ENCODE results near the gene KCNJ14.

Gene KCNJ14

DNA sequence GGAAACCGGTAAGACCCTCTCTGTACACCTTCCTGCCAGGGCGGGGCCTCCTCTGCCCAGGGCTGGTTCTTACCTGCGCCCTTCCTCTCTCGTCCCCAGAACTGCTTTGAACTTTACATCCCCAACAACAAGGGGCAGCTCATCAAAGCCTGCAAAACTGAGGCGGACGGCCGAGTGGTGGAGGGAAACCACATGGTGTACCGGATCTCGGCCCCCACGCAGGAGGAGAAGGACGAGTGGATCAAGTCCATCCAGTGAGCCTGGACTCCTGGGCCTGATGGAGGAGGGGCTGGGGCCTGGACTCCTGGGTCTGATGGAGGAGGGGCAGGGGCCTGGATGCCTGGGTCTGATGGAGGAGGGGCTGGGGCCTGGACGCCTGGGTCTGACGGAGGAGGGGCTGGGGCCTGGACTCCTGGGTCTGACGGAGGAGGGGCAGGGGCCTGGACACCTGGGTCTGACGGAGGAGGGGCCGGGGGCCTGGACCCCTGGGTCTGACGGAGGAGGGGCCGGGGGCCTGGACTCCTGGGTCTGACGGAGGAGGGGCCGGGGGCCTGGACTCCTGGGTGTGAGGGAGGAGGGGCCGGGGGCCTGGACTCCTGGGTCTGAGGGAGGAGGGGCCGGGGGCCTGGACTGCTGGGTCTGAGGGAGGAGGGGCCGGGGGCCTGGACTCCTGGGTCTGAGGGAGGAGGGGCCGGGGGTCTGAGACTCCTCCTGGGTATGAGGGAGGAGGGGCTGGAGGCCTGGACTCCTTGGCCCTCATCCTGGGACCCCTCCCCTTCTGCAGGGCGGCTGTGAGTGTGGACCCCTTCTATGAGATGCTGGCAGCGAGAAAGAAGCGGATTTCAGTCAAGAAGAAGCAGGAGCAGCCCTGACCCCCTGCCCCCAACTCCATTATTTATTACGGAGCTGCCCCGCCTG lies 23.2 kb downstream of the KCNJ14 start:
- no peak for TF ChIP-seq TOX (CRISPR knock-in tag; IDR thresholded peaks at IDR 0.05; ENCODE audit: borderline replicate concordance)
- no peak for ATAC-seq

- no peak for TF ChIP-seq OSR1 (CRISPR knock-in tag; IDR thresholded peaks at IDR 0.05)
- no peak for TF ChIP-seq CSRNP3 (CRISPR knock-in tag; IDR thresholded peaks at IDR 0.05)
- no peak for TF ChIP-seq ESRRG (CRISPR knock-in tag; IDR thresholded peaks at IDR 0.05)
- no peak for TF ChIP-seq ZNF70 (CRISPR knock-in tag; IDR thresholded peaks at IDR 0.05)
- no peak for TF ChIP-seq PATZ1 (CRISPR knock-in tag; IDR thresholded peaks at IDR 0.05; ENCODE audit: borderline replicate concordance)
- TF ChIP-seq, protein P1, sequence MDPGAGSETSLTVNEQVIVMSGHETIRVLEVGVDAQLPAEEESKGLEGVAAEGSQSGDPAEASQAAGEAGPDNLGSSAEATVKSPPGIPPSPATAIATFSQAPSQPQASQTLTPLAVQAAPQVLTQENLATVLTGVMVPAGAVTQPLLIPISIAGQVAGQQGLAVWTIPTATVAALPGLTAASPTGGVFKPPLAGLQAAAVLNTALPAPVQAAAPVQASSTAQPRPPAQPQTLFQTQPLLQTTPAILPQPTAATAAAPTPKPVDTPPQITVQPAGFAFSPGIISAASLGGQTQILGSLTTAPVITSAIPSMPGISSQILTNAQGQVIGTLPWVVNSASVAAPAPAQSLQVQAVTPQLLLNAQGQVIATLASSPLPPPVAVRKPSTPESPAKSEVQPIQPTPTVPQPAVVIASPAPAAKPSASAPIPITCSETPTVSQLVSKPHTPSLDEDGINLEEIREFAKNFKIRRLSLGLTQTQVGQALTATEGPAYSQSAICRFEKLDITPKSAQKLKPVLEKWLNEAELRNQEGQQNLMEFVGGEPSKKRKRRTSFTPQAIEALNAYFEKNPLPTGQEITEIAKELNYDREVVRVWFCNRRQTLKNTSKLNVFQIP (CRISPR knock-in tag; IDR thresholded peaks at IDR 0.05; ENCODE audit: borderline replicate concordance, low read depth): no peak
- no peak for TF ChIP-seq PPARA (CRISPR knock-in tag; IDR thresholded peaks at IDR 0.05; ENCODE audit: borderline replicate concordance)
- no peak for TF ChIP-seq ZFP3 (CRISPR knock-in tag; IDR thresholded peaks at IDR 0.05)
- no peak for ATAC-seq
Measured at GRCh38 chr19:48479686-48480085, 24.3 kb downstream of the KCNJ14 start.

DNA sequence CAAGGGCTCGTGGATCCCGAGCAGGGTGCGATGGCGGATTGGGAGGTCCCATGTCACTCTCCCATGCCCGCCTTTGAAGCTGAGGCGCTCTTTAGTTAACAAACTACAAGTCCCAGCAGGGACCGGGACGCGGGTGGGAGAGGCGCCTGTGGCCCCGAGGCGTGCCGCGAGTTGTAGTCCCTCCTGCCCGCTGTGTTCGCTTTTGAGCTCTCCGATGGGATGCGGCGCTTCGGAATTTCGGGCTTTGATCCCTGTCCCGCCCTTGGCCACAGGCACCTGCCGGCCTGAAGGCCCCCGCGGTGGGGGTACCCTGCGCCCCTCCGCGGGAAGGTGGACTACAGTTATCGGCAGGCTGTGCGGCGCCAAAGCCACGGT lies 24.8 kb downstream of the KCNJ14 start:
- no peak for ATAC-seq
- TF ChIP-seq TCF4 (CRISPR knock-in tag; IDR thresholded peaks at IDR 0.05; ENCODE audit: borderline replicate concordance) (no peak), RARB (CRISPR knock-in tag; IDR thresholded peaks at IDR 0.05) (no peak), ZC3H10 (CRISPR knock-in tag; IDR thresholded peaks at IDR 0.05) (no peak), ARNTL (CRISPR knock-in tag; IDR thresholded peaks at IDR 0.05; ENCODE audit: borderline replicate concordance, low read depth) (no peak), ZNF565 (CRISPR knock-in tag; conservative IDR thresholded peaks at IDR 0.05; ENCODE audit: low read depth) (no peak), PATZ1 (CRISPR knock-in tag; IDR thresholded peaks at IDR 0.05; ENCODE audit: borderline replicate concordance) (no peak), CSDC2 (CRISPR knock-in tag; IDR thresholded peaks at IDR 0.05) (no peak), OSR1 (CRISPR knock-in tag; IDR thresholded peaks at IDR 0.05) (no peak), BACH2 (CRISPR knock-in tag; IDR thresholded peaks at IDR 0.05; ENCODE audit: borderline replicate concordance) (no peak), ZFP30 (CRISPR knock-in tag; IDR thresholded peaks at IDR 0.05) (no peak), GLIS3 (CRISPR knock-in tag; IDR thresholded peaks at IDR 0.05) (no peak), PPARA (CRISPR knock-in tag; IDR thresholded peaks at IDR 0.05; ENCODE audit: borderline replicate concordance) (no peak), CSRNP3 (CRISPR knock-in tag; IDR thresholded peaks at IDR 0.05) (no peak), ZNF70 (CRISPR knock-in tag; IDR thresholded peaks at IDR 0.05) (no peak), SNAI2 (CRISPR knock-in tag; IDR thresholded peaks at IDR 0.05) (no peak), ZFP3 (CRISPR knock-in tag; IDR thresholded peaks at IDR 0.05) (no peak)
- TF ChIP-seq, protein P2, sequence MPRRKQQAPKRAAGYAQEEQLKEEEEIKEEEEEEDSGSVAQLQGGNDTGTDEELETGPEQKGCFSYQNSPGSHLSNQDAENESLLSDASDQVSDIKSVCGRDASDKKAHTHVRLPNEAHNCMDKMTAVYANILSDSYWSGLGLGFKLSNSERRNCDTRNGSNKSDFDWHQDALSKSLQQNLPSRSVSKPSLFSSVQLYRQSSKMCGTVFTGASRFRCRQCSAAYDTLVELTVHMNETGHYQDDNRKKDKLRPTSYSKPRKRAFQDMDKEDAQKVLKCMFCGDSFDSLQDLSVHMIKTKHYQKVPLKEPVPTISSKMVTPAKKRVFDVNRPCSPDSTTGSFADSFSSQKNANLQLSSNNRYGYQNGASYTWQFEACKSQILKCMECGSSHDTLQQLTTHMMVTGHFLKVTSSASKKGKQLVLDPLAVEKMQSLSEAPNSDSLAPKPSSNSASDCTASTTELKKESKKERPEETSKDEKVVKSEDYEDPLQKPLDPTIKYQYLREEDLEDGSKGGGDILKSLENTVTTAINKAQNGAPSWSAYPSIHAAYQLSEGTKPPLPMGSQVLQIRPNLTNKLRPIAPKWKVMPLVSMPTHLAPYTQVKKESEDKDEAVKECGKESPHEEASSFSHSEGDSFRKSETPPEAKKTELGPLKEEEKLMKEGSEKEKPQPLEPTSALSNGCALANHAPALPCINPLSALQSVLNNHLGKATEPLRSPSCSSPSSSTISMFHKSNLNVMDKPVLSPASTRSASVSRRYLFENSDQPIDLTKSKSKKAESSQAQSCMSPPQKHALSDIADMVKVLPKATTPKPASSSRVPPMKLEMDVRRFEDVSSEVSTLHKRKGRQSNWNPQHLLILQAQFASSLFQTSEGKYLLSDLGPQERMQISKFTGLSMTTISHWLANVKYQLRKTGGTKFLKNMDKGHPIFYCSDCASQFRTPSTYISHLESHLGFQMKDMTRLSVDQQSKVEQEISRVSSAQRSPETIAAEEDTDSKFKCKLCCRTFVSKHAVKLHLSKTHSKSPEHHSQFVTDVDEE (CRISPR knock-in tag; IDR thresholded peaks at IDR 0.05): no peak
- TF ChIP-seq, protein P1 (CRISPR knock-in tag; IDR thresholded peaks at IDR 0.05; ENCODE audit: borderline replicate concordance, low read depth): no peak
- TF ChIP-seq, protein P3, sequence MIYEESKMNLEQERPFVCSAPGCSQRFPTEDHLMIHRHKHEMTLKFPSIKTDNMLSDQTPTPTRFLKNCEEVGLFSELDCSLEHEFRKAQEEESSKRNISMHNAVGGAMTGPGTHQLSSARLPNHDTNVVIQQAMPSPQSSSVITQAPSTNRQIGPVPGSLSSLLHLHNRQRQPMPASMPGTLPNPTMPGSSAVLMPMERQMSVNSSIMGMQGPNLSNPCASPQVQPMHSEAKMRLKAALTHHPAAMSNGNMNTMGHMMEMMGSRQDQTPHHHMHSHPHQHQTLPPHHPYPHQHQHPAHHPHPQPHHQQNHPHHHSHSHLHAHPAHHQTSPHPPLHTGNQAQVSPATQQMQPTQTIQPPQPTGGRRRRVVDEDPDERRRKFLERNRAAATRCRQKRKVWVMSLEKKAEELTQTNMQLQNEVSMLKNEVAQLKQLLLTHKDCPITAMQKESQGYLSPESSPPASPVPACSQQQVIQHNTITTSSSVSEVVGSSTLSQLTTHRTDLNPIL (CRISPR knock-in tag; IDR thresholded peaks at IDR 0.05; ENCODE audit: low read depth): no peak
